Measurements from ENCODE around the gene RCAN1.

RCAN1 gene

DNA sequence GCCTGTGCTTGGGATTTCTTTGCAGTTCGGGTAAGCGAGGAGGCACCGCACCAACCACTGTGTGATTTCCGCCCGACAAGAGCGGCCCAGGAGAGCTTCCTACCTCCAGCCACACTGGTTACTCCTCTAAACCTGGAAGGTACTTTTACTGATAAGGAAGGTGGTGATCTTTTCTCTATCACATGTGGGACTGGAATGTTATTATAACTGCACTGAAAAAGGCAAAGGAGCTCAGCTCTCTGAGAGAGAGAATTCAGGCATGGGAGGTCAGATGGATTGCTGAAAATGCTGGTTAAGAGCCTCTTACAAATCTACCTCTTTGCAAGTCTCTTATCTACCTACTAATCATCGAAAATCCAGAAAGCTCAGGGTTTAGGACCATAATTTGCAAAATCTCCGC, 95.2 kb downstream of the RCAN1 start:
- DNase-seq (ENCODE audit: low spot score): no peak
- peak overlapping the region in 1 of 2 donors; percentile 75 for H3K27ac ChIP-seq
- TF ChIP-seq, protein P1, sequence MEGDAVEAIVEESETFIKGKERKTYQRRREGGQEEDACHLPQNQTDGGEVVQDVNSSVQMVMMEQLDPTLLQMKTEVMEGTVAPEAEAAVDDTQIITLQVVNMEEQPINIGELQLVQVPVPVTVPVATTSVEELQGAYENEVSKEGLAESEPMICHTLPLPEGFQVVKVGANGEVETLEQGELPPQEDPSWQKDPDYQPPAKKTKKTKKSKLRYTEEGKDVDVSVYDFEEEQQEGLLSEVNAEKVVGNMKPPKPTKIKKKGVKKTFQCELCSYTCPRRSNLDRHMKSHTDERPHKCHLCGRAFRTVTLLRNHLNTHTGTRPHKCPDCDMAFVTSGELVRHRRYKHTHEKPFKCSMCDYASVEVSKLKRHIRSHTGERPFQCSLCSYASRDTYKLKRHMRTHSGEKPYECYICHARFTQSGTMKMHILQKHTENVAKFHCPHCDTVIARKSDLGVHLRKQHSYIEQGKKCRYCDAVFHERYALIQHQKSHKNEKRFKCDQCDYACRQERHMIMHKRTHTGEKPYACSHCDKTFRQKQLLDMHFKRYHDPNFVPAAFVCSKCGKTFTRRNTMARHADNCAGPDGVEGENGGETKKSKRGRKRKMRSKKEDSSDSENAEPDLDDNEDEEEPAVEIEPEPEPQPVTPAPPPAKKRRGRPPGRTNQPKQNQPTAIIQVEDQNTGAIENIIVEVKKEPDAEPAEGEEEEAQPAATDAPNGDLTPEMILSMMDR (IDR thresholded peaks at IDR 0.05): no peak
- no peak overlapping the region for H3K4me3 ChIP-seq

DNA sequence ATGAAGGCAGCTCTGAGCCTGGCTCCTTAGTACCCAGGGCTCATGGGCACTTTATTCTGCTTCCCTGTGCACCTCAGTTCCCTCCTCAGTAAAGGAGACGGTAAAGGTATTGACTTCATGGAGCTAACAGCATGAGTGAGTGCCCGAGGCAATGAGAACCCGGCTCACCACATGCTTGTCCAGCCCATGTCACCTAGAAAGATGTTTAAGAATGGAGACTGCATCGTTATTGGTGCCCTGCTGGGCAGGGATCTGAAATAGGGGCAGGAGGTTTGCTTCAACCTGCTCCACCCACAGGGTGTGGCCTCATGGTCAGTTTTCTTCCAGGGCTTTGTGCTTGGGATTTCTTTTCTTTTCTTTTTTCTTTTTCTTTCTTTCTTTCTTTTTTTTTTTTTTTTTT, 95.9 kb downstream of the RCAN1 start:
- TF ChIP-seq, protein P1 (IDR thresholded peaks at IDR 0.05): no peak
- H3K27ac ChIP-seq: peak overlapping the region in 1 of 2 donors; percentile 56
- H3K4me3 ChIP-seq: no peak overlapping the region
- DNase-seq (ENCODE audit: low spot score): no peak

DNA sequence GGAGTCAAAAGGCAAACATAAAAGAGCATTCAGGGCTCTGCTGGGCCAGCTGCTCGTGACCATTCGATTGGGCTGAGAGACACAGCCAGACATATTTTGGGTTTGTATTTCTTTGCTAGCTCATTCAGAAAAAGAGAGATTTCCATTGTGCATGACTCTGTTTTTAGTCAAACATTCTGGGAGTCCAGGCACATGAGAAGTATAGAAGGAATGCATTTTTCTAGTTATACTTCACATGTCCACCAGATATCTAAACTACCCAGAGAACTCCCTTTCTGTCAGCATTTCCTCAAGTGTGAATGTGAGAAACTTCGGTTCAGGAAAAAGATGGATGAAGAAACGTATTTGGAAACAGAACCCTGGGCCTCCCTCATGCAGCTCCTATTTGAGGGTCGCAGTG, 96.6 kb downstream of the RCAN1 start:
- Histone ChIP-seq H3K4me3 (no peak overlapping the region), H3K27ac (peak overlapping the region in 1 of 2 donors; percentile 56)
- TF ChIP-seq, protein P1 (IDR thresholded peaks at IDR 0.05): no peak

DNA sequence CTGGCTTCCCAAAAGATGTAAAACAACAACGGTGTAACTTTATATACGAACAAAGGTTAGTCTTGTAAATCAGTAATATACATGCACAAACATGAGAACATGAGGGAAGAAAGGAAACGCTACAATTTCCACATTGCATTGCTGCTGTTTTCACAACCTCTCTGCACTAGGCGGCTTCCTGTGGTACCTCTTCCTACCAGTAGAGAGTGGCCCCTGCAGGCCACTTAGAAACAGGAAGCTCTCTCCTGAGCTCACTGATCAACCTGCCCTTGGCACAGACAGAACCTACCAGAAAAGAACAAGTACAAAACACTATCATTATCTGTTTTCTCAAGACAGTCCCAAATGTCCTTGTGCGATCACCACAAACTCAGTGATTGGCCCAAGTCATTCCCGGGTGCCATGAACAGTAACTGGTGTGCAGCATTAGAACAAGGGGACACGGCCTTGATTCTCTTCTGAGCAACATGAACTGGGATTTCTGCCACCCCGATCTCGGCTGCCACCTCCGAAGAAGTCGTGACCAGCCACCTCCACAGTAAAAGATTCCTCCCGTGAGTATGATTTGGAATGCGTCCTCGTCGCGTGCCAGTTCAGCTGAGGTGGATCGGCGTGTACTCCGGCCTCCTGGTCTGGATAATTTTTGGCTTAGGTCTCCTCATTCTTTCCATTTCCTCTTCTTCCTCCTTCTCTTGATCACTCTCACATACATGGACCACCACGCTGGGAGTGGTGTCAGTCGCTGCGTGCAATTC, 97.2 kb downstream of the RCAN1 start:
- DNase-seq (ENCODE audit: low spot score): no peak

More for the DNA sequence above, 96.6 kb downstream of the RCAN1 start:
- no peak for DNase-seq (ENCODE audit: low spot score)

DNA sequence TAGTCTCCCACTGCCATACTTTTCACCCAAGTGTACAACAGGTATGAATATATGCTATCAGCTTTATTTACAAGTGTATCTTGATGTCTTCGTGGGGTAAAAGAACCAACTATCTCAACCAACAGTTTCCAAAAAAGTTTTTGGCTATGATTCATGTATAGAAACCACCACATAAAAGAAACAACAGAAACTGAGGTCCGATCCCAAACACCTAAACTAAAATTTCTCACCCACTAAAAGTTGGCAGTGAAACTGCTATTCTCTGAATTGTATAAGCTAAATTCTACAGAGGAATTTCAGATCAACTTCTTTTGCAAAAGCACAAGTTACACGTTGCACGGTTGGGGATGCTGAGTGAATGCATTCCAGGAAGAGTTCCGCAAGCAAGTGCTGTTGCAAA, 97.9 kb downstream of the RCAN1 start:
- Histone ChIP-seq H3K27ac (no peak overlapping the region), H3K4me3 (no peak overlapping the region)
- no peak for DNase-seq (ENCODE audit: low spot score)
- TF ChIP-seq, protein P1 (IDR thresholded peaks at IDR 0.05): no peak

More for the DNA sequence above, 97.2 kb downstream of the RCAN1 start:
- peak overlapping the region in 1 of 2 donors; percentile 56 for H3K27ac ChIP-seq
- no peak overlapping the region for H3K4me3 ChIP-seq
- TF ChIP-seq, protein P1 (IDR thresholded peaks at IDR 0.05): no peak

DNA sequence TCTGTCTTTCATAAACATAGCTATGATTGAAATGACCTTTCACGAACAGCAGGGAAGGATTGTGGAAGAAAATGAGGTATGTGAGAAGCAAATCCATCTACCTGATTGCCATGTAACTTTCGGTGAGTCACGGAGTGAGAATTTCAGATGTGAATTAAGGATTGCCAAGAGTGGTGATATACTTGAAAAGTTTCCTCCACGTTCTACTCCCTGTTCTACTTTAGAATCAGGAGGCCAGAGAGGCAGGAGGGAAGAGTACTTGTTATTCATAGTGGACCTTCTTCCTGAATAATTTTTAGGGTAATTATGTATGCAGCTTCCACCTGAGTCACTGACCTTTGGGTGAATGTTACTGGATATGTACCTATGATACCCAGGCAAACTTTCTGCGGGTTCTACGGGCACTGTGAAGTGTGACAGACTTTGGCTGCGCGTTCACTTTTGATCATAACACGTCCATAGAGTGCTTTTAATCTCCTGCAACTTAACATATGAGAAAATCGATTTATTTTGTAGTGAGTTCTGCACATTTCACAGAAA, 100.3 kb downstream of the RCAN1 start:
- no peak overlapping the region for H3K4me3 ChIP-seq
- TF ChIP-seq, protein P1 (IDR thresholded peaks at IDR 0.05): no peak
- no peak for DNase-seq (ENCODE audit: low spot score)
- no peak overlapping the region for H3K27ac ChIP-seq

Measured in coronary artery (tissue), 2 donors.